ENCODE measurements around the gene SLC1A2.

Gene SLC1A2

DNA sequence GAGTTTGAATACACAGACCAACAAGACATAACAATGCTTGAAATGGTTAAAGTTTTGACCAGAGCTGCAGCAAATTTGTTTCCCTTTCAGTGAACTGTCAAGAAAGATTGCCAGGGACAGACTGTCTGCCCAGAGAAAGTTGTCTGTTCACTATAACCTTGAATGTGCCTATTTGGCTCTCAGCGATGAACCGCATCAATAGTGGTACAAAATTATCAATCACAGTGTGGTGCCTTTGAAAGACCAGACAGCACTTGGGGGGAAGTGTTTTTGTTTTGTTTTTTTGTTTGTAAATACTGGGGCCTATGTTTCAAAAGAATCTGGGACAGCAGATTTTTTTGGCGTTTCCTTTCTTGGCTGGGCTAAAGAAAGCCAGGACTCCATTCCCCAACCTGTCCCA lies 157.3 kb downstream of the SLC1A2 start:
- DNase-seq (ENCODE audit: low read depth in 1 of 2, low spot score in 1 of 2), result no peak
- TF ChIP-seq GABPA (IDR thresholded peaks at IDR 0.05; ENCODE audit: low read depth), result no peak
- Histone ChIP-seq H3K27ac (replicated peaks) (no peak overlapping the region), H3K4me3 (replicated peaks; ENCODE audit: insufficient read depth, low read length) (no peak overlapping the region), H3K27me3 (ENCODE audit: insufficient read depth, poor library complexity, severe bottlenecking) (no peaks in the 10 kb centered on the region)

GRCh38 chr11:35261197-35261596 lies 158.2 kb downstream of the SLC1A2 start:
- TF ChIP-seq CTCF (IDR thresholded peaks at IDR 0.05; ENCODE audit: insufficient read depth, low read length) (no peak), REST (IDR thresholded peaks at IDR 0.05; ENCODE audit: insufficient replicate concordance, low read depth) (no peak), POLR2AphosphoS5 (IDR thresholded peaks at IDR 0.05; ENCODE audit: low read depth) (no peak), SPI1 (IDR thresholded peaks at IDR 0.05; ENCODE audit: borderline replicate concordance, low read depth) (no peak), GABPA (IDR thresholded peaks at IDR 0.05; ENCODE audit: low read depth) (no peak)
- no peaks in the 10 kb centered on the region for H3K27me3 ChIP-seq (ENCODE audit: insufficient read depth, poor library complexity, severe bottlenecking)
- no peak overlapping the region for H3K4me3 ChIP-seq (replicated peaks; ENCODE audit: insufficient read depth, low read length)
- H3K27ac ChIP-seq (replicated peaks), result no peak overlapping the region
- DNase-seq (ENCODE audit: low read depth in 1 of 2, low spot score in 1 of 2), result no peak

- Histone ChIP-seq H3K27ac (replicated peaks) (no peak overlapping the region), H3K27me3 (ENCODE audit: insufficient read depth, poor library complexity, severe bottlenecking) (no peaks in the 10 kb centered on the region), H3K4me3 (replicated peaks; ENCODE audit: insufficient read depth, low read length) (no peak overlapping the region)
- DNase-seq (ENCODE audit: low read depth in 1 of 2, low spot score in 1 of 2), result no peak
- TF ChIP-seq GABPA (IDR thresholded peaks at IDR 0.05; ENCODE audit: low read depth) (no peak), SPI1 (IDR thresholded peaks at IDR 0.05; ENCODE audit: borderline replicate concordance, low read depth) (no peak), REST (IDR thresholded peaks at IDR 0.05; ENCODE audit: insufficient replicate concordance, low read depth) (no peak), CTCF (IDR thresholded peaks at IDR 0.05; ENCODE audit: insufficient read depth, low read length) (no peak), POLR2AphosphoS5 (IDR thresholded peaks at IDR 0.05; ENCODE audit: low read depth) (no peak)
Observed at GRCh38 chr11:35260342-35260985, 158.9 kb downstream of the SLC1A2 start.

- TF ChIP-seq POLR2AphosphoS5 (IDR thresholded peaks at IDR 0.05; ENCODE audit: low read depth) (no peak), CTCF (IDR thresholded peaks at IDR 0.05; ENCODE audit: insufficient read depth, low read length) (no peak)
- no peak overlapping the region for H3K27ac ChIP-seq (replicated peaks)
- no peak for DNase-seq (ENCODE audit: low read depth in 1 of 2, low spot score in 1 of 2)
- H3K27me3 ChIP-seq (ENCODE audit: insufficient read depth, poor library complexity, severe bottlenecking), result no peaks in the 10 kb centered on the region
- no peak overlapping the region for H3K4me3 ChIP-seq (replicated peaks; ENCODE audit: insufficient read depth, low read length)
Observed at GRCh38 chr11:35259529-35259928, 159.8 kb downstream of the SLC1A2 start.
